ENCODE data around the gene NALCN. TPM values are rescaled to one million over a fixed set of nuclear protein-coding genes. Genes with fewer than 3 reads are reported as not detected.

NALCN gene
- total RNA-seq, 4 donors from 2014 or later = 0.62 to 0.87 TPM; not detected in 2

- in situ Hi-C loops (cut with MboI; ENCODE audit: low sequenced_read_pairs in 4 of 4) = no loop called here
- intact Hi-C loops (cut with DNase I; ENCODE audit: low total_unique reads) = no loop called here
- H3K27ac ChIP-seq = no peak overlapping the region
Observed at GRCh38 chr13:101433895-101434294, 17.6 kb upstream of the NALCN start.

GRCh38 chr13:101429733-101430132, 13.4 kb upstream of the NALCN start:
- in situ Hi-C loops (cut with MboI; ENCODE audit: low sequenced_read_pairs in 4 of 4) (no loop called here), intact Hi-C loops (cut with DNase I; ENCODE audit: low total_unique reads) (no loop called here)
- Histone ChIP-seq H3K4me1 (no peaks in the 10 kb centered on the region), H3K4me3 (no peak overlapping the region), H3K27me3 (no peaks in the 10 kb centered on the region), H3K36me3 (no peaks in the 10 kb centered on the region), H3K9me3 (no peaks in the 10 kb centered on the region), H3K27ac (no peak overlapping the region)
- ATAC-seq (no peak), DNase-seq (no peak)
- TF ChIP-seq POLR2A (IDR thresholded peaks at IDR 0.05) (no peak), CTCF (IDR thresholded peaks at IDR 0.05 in 4 of 5, conservative IDR thresholded peaks at IDR 0.05 in 1 of 5) (no peak)

More at GRCh38 chr13:101433895-101434294, 17.6 kb upstream of the NALCN start:
- Histone ChIP-seq H3K4me3 (no peak overlapping the region), H3K9me3 (no peaks in the 10 kb centered on the region), H3K27me3 (no peaks in the 10 kb centered on the region), H3K36me3 (no peaks in the 10 kb centered on the region), H3K4me1 (no peaks in the 10 kb centered on the region)
- ATAC-seq (no peak), DNase-seq (no peak)
- TF ChIP-seq CTCF (IDR thresholded peaks at IDR 0.05 in 4 of 5, conservative IDR thresholded peaks at IDR 0.05 in 1 of 5) = no peak
- TF ChIP-seq POLR2A (IDR thresholded peaks at IDR 0.05) = no peak

GRCh38 chr13:101425623-101426022, 9.3 kb upstream of the NALCN start:
- Histone ChIP-seq H3K9me3 (no peaks in the 10 kb centered on the region), H3K4me1 (no peaks in the 10 kb centered on the region), H3K27me3 (no peaks in the 10 kb centered on the region), H3K27ac (no peak overlapping the region), H3K4me3 (no peak overlapping the region), H3K36me3 (no peaks in the 10 kb centered on the region)
- DNase-seq (no peak), ATAC-seq (no peak)
- in situ Hi-C loops (cut with MboI; ENCODE audit: low sequenced_read_pairs in 4 of 4) (no loop called here), intact Hi-C loops (cut with DNase I; ENCODE audit: low total_unique reads) (no loop called here)
- TF ChIP-seq POLR2A (IDR thresholded peaks at IDR 0.05) (no peak), CTCF (IDR thresholded peaks at IDR 0.05 in 4 of 5, conservative IDR thresholded peaks at IDR 0.05 in 1 of 5) (no peak)

- no peaks in the 10 kb centered on the region for H3K36me3 ChIP-seq
- H3K4me3 ChIP-seq = no peak overlapping the region
- intact Hi-C loops (cut with DNase I; ENCODE audit: low total_unique reads) = no loop called here
- H3K27ac ChIP-seq = no peak overlapping the region
- TF ChIP-seq POLR2A (IDR thresholded peaks at IDR 0.05) (no peak), CTCF (IDR thresholded peaks at IDR 0.05 in 4 of 5, conservative IDR thresholded peaks at IDR 0.05 in 1 of 5) (no peak)
- no peaks in the 10 kb centered on the region for H3K4me1 ChIP-seq
- in situ Hi-C loops (cut with MboI; ENCODE audit: low sequenced_read_pairs in 4 of 4) = no loop called here
- no peaks in the 10 kb centered on the region for H3K9me3 ChIP-seq
- DNase-seq (no peak), ATAC-seq (no peak)
- no peaks in the 10 kb centered on the region for H3K27me3 ChIP-seq
Observed at GRCh38 chr13:101425156-101425471, 8.8 kb upstream of the NALCN start.

GRCh38 chr13:101424381-101425155, 8.3 kb upstream of the NALCN start:
- Histone ChIP-seq H3K4me3 (no peak overlapping the region), H3K27ac (no peak overlapping the region), H3K36me3 (no peaks in the 10 kb centered on the region), H3K9me3 (no peaks in the 10 kb centered on the region), H3K4me1 (no peaks in the 10 kb centered on the region), H3K27me3 (no peaks in the 10 kb centered on the region)
- ATAC-seq (no peak), DNase-seq (no peak)
- intact Hi-C loops (cut with DNase I; ENCODE audit: low total_unique reads) = no loop called here
- TF ChIP-seq POLR2A (IDR thresholded peaks at IDR 0.05) = no peak
- no peak for TF ChIP-seq CTCF (IDR thresholded peaks at IDR 0.05 in 4 of 5, conservative IDR thresholded peaks at IDR 0.05 in 1 of 5)
- in situ Hi-C loops (cut with MboI; ENCODE audit: low sequenced_read_pairs in 4 of 4) = no loop called here

All from gastrocnemius medialis (tissue), 4 donors.